SU-DHL-6 (cell line): Measurements from ENCODE around the gene ATXN2.

Source experiments
- CTCF ChIP-seq: fragments of 200-600 bp; sonication (generic); IDR thresholded peaks from one replicate; pipeline ENCODE4 v1.5.1; 2017; ENCODE audit warnings: antibody characterized with exemption, mild to moderate bottlenecking, low read length, moderate library complexity; ENCODE audit not compliant: insufficient read depth, poor library complexity, severe bottlenecking
- EZH2phosphoT487 ChIP-seq: fragments of 200-600 bp; sonication (generic), shearing (Covaris generic); conservative IDR thresholded peaks from 2 replicates; pipeline ENCODE4 v1.6.1; 2018; ENCODE audit warnings: mild to moderate bottlenecking, antibody characterized with exemption, low read length, moderate library complexity, mixed read lengths

DNA sequence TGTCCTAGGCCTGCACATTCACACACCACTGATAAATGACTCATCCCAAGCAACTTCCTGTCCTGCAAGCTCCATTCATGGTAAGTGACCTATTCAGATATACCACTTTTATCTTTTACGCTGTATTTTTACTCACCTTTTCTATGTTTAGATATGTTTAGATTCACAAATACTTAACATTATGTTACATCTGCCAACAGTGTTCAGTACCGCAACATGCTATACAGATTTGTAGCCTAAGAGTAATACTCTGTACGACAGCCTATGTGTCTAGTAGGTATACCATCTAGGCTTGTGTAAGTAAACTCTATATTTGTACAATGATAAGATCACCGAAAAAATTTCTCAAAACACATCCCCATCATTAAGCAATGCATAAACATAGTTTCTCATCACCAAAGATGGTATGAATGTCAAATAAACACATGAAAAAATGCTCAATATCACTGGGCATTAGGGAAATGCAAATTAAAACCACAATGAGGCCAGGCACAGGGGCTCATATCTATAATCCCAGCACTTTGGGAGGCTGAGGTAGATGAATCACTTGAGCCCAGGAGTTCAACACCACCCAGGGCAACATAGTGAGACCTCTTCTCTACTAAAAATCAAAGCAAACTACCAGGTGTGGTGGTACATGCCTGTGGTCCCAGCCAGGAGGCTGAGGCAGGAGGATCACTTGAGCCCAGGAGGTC lies 20.7 kb downstream of the ATXN2 start:
- no peak for TF ChIP-seq CTCF
- no peak for TF ChIP-seq EZH2phosphoT487
